Memory B cell (primary cell): ENCODE data around the gene LCN1.

Experiments
- ATAC-seq: fragments of 150-1000 bp; cut with Tn5 transposase; 2 replicates; pipeline ENCODE4 v1.10.0; 2021; ENCODE audit warnings: low read depth, mild to moderate bottlenecking, moderate library complexity
- DNase-seq, 2 donors: peaks; one replicate each; pipeline ENCODE4 v3.0.0; 2022; ENCODE audit warnings: low spot score in 2 of 2
- H3K27ac Mint-ChIP-seq: one replicate; pipeline ENCODE4 v1.8.0; 2022; ENCODE audit warnings: mild to moderate bottlenecking, moderate library complexity, mixed read lengths
- H3K27me3 Mint-ChIP-seq: one replicate; pipeline ENCODE4 v1.8.0; 2022; ENCODE audit warnings: mixed read lengths
- H3K36me3 Mint-ChIP-seq: one replicate; pipeline ENCODE4 v1.8.0; 2022; ENCODE audit warnings: mild to moderate bottlenecking, mixed read lengths
- H3K4me1 Mint-ChIP-seq: one replicate; pipeline ENCODE4 v1.8.0; 2022; ENCODE audit warnings: mixed read lengths
- H3K4me3 Mint-ChIP-seq: one replicate; pipeline ENCODE4 v1.8.0; 2022; ENCODE audit warnings: mild to moderate bottlenecking, moderate library complexity, mixed read lengths
- H3K9me3 Mint-ChIP-seq: one replicate; pipeline ENCODE4 v1.8.0; 2022; ENCODE audit warnings: mixed read lengths

Gene LCN1

GRCh38 chr9:135484460-135485277 lies 36.6 kb upstream of the LCN1 start:
- DNase-seq = no peak
- ATAC-seq = no peak
- Mint-ChIP-seq H3K4me3 (no peak overlapping the region), H3K27ac (no peak overlapping the region), H3K27me3 (no peaks in the 10 kb centered on the region), H3K4me1 (no peaks in the 10 kb centered on the region), H3K9me3 (no peaks in the 10 kb centered on the region), H3K36me3 (peaks cover 2% of the 10 kb centered on the region)

- Mint-ChIP-seq H3K36me3 (peaks cover 2% of the 10 kb centered on the region), H3K27me3 (no peaks in the 10 kb centered on the region), H3K4me1 (no peaks in the 10 kb centered on the region), H3K9me3 (no peaks in the 10 kb centered on the region), H3K27ac (no peak overlapping the region), H3K4me3 (no peak overlapping the region)
- ATAC-seq = no peak
- DNase-seq = no peak
Measured at GRCh38 chr9:135485385-135485784, 35.9 kb upstream of the LCN1 start.

GRCh38 chr9:135485832-135486231 lies 35.4 kb upstream of the LCN1 start:
- Mint-ChIP-seq H3K27ac (no peak overlapping the region), H3K4me1 (no peaks in the 10 kb centered on the region), H3K9me3 (no peaks in the 10 kb centered on the region)

GRCh38 chr9:135486267-135487065 lies 34.8 kb upstream of the LCN1 start:
- Mint-ChIP-seq H3K27me3 (no peaks in the 10 kb centered on the region), H3K9me3 (no peaks in the 10 kb centered on the region), H3K36me3 (peaks cover 2% of the 10 kb centered on the region), H3K4me3 (no peak overlapping the region), H3K27ac (no peak overlapping the region), H3K4me1 (no peaks in the 10 kb centered on the region)
- ATAC-seq (no peak), DNase-seq (no peak)

More at GRCh38 chr9:135485832-135486231, 35.4 kb upstream of the LCN1 start:
- H3K4me3 Mint-ChIP-seq = no peak overlapping the region
- no peaks in the 10 kb centered on the region for H3K27me3 Mint-ChIP-seq
- peaks cover 2% of the 10 kb centered on the region for H3K36me3 Mint-ChIP-seq
- DNase-seq = no peak
- no peak for ATAC-seq

- Mint-ChIP-seq H3K4me1 (no peaks in the 10 kb centered on the region), H3K4me3 (no peak overlapping the region), H3K9me3 (no peaks in the 10 kb centered on the region), H3K27me3 (no peaks in the 10 kb centered on the region), H3K36me3 (peaks cover 2% of the 10 kb centered on the region), H3K27ac (no peak overlapping the region)
- DNase-seq (no peak), ATAC-seq (no peak)
Measured at GRCh38 chr9:135487281-135488012, 33.8 kb upstream of the LCN1 start.

- H3K36me3 Mint-ChIP-seq = peaks cover 2% of the 10 kb centered on the region
- no peaks in the 10 kb centered on the region for H3K4me1 Mint-ChIP-seq
- H3K27me3 Mint-ChIP-seq = no peaks in the 10 kb centered on the region
- no peaks in the 10 kb centered on the region for H3K9me3 Mint-ChIP-seq
- DNase-seq (no peak), ATAC-seq (no peak)
- H3K4me3 Mint-ChIP-seq = no peak overlapping the region
- no peak overlapping the region for H3K27ac Mint-ChIP-seq
Measured at GRCh38 chr9:135488013-135488330, 33.3 kb upstream of the LCN1 start.

- Mint-ChIP-seq H3K27ac (no peak overlapping the region), H3K9me3 (no peaks in the 10 kb centered on the region), H3K4me1 (no peaks in the 10 kb centered on the region), H3K27me3 (no peaks in the 10 kb centered on the region), H3K4me3 (no peak overlapping the region), H3K36me3 (peaks cover 2% of the 10 kb centered on the region)
- DNase-seq = no peak
- no peak for ATAC-seq
Measured at GRCh38 chr9:135488527-135488926, 32.7 kb upstream of the LCN1 start.

GRCh38 chr9:135489188-135489906 lies 31.9 kb upstream of the LCN1 start:
- DNase-seq = no peak
- no peaks in the 10 kb centered on the region for H3K9me3 Mint-ChIP-seq

GRCh38 chr9:135490166-135490870 lies 30.9 kb upstream of the LCN1 start:
- DNase-seq = no peak
- Mint-ChIP-seq H3K4me1 (no peaks in the 10 kb centered on the region), H3K9me3 (no peaks in the 10 kb centered on the region), H3K4me3 (no peak overlapping the region), H3K36me3 (peaks cover under 1% of the 10 kb centered on the region), H3K27me3 (no peaks in the 10 kb centered on the region), H3K27ac (no peak overlapping the region)
- ATAC-seq = no peak

More at GRCh38 chr9:135489188-135489906, 31.9 kb upstream of the LCN1 start:
- no peak for ATAC-seq
- no peaks in the 10 kb centered on the region for H3K4me1 Mint-ChIP-seq
- peaks cover 2% of the 10 kb centered on the region for H3K36me3 Mint-ChIP-seq
- no peak overlapping the region for H3K4me3 Mint-ChIP-seq
- no peak overlapping the region for H3K27ac Mint-ChIP-seq
- H3K27me3 Mint-ChIP-seq = no peaks in the 10 kb centered on the region

GRCh38 chr9:135490980-135491464 lies 30.2 kb upstream of the LCN1 start:
- DNase-seq = no peak
- no peaks in the 10 kb centered on the region for H3K9me3 Mint-ChIP-seq
- H3K36me3 Mint-ChIP-seq = no peaks in the 10 kb centered on the region
- no peaks in the 10 kb centered on the region for H3K4me1 Mint-ChIP-seq
- no peak for ATAC-seq
- H3K27me3 Mint-ChIP-seq = no peaks in the 10 kb centered on the region
- H3K27ac Mint-ChIP-seq = no peak overlapping the region
- no peak overlapping the region for H3K4me3 Mint-ChIP-seq

GRCh38 chr9:135491764-135492163 lies 29.5 kb upstream of the LCN1 start:
- no peaks in the 10 kb centered on the region for H3K27me3 Mint-ChIP-seq
- no peak for DNase-seq
- no peaks in the 10 kb centered on the region for H3K9me3 Mint-ChIP-seq
- no peak for ATAC-seq
- H3K27ac Mint-ChIP-seq = no peak overlapping the region
- H3K4me3 Mint-ChIP-seq = no peak overlapping the region
- H3K4me1 Mint-ChIP-seq = no peaks in the 10 kb centered on the region
- H3K36me3 Mint-ChIP-seq = no peaks in the 10 kb centered on the region

- no peaks in the 10 kb centered on the region for H3K27me3 Mint-ChIP-seq
- H3K4me1 Mint-ChIP-seq = no peaks in the 10 kb centered on the region
- ATAC-seq (no peak), DNase-seq (no peak)
- no peaks in the 10 kb centered on the region for H3K9me3 Mint-ChIP-seq
- no peak overlapping the region for H3K4me3 Mint-ChIP-seq
- H3K27ac Mint-ChIP-seq = no peak overlapping the region
- no peaks in the 10 kb centered on the region for H3K36me3 Mint-ChIP-seq
Measured at GRCh38 chr9:135492886-135493669, 28.2 kb upstream of the LCN1 start.
